HAP-1 (cell line): Measurements from ENCODE around the gene FBXL12.
A peak's percentile ranks its signal among the peaks of the same experiment; 100 is the strongest.

Source experiments
- DNase-seq, 2 experiments: peaks; one replicate each; pipeline ENCODE4 v3.0.0-alpha.2; 2016 to 2020; ENCODE audit warnings: low spot score in 2 of 2
- H3K27me3 ChIP-seq: fragments of 250-450 bp; sonication (Bioruptor Pico); 2 replicates; pipeline ENCODE4 v1.5.1; 2020; ENCODE audit warnings: low read depth, mild to moderate bottlenecking, moderate library complexity
- H3K36me3 ChIP-seq: fragments of 250-450 bp; sonication (Bioruptor Pico); replicated peaks from 2 replicates; pipeline ENCODE4 v1.5.1; 2020; ENCODE audit warnings: mild to moderate bottlenecking
- H3K4me1 ChIP-seq: fragments of 250-450 bp; sonication (Bioruptor Pico); 2 replicates; pipeline ENCODE4 v1.5.1; 2020; ENCODE audit warnings: mild to moderate bottlenecking
- H3K4me3 ChIP-seq: fragments of 250-450 bp; sonication (Bioruptor Pico); 2 replicates; pipeline ENCODE4 v1.5.1; 2020; ENCODE audit warnings: mild to moderate bottlenecking, moderate library complexity
- H3K9me3 ChIP-seq: fragments of 250-450 bp; sonication (Bioruptor Pico); 2 replicates; pipeline ENCODE4 v1.5.1; 2020; ENCODE audit warnings: mild to moderate bottlenecking, moderate library complexity
- in situ Hi-C: fragments of 300-500 bp; cut with MboI; formaldehyde crosslinking; loops from 3 replicates; pipeline ENCODE4 v1.14.3; 2020; ENCODE audit warnings: low sequenced_read_pairs, inconsistent platforms, mixed read lengths

FBXL12 gene

DNA sequence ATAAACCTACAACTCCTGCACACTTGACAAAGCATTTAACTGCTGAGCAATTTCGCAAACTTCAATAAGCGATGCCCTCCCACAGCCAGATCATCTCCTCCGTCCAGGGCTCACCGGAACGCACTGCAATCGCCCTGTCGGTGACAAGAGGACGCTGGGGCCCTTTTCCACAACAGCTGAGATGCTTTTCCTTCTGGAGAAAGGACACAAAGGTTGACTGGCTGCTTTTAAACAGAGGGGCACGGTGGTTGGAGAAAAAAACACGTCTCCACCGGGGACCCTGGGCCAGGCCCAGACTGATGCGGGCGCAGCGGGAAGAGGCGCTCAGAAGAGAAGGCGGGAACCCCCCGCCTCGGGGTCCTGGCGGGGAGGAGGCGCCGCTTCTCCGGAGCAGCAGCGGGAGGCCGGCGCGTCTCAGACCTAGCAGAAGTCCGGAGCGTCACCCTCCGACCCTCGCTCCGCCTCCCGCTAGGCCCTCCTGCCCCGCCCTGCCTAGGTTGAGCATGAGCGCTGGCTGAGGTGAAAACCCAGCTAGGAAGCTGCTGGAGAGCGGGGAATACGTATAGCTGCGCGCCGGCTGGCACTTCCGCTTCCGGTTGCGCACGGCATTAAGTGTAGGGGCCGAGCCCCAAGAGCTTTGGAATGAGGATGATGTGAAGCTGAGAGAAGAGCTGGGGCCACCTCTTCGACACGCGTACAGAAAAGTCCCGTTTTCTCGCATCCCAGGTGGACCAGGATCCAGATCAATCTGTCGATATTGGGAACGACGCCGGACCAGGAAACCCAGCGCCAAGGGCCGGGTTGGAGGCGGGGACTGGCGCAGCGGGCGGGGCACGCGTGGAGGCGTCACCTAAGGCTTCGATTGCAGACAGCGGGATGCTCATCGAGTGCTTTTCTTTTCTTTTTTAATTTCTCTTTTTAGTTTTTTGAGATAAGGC, 50.4 kb downstream of the FBXL12 start, which contains the start of gene ZNF846:
Gene ZNF846, minus strand, starts transcription at position 564 of the 938 bp plus-strand sequence. CDS start 3,788 bp downstream, outside the sequence.
- in situ Hi-C loops: no loop called here
- peaks cover 2% of the 10 kb centered on the region; the same call in 1 of the 2 replicates for H3K9me3 ChIP-seq
- no peaks in the 10 kb centered on the region for H3K36me3 ChIP-seq
- peaks cover 7% of the 10 kb centered on the region for H3K4me1 ChIP-seq
- peak within 1 kb of the TSS; percentile 59 for H3K4me3 ChIP-seq
- H3K27me3 ChIP-seq: no peaks in the 10 kb centered on the region
- DNase-seq: peak; percentile 94 to 97
